GM06990 (cell line): Measurements from ENCODE around the gene VHLL.
"Not testable (repeated sequence)": the region's sequence is repeated elsewhere in the genome, so short reads cannot be mapped to it uniquely, and the experiment has no call there.

Experiments used
- DNase-seq: peaks from one replicate; pipeline ENCODE4 v3.0.0-alpha.2; 2011; ENCODE audit not compliant: insufficient read length; ENCODE audit errors: extremely low read depth
- H3K27me3 ChIP-seq: replicated peaks from 2 replicates; pipeline ENCODE4 v1.6.0; 2011; ENCODE audit warnings: low read length; ENCODE audit not compliant: control insufficient read depth, insufficient read depth
- H3K36me3 ChIP-seq: 2 replicates; pipeline ENCODE4 v1.5.1; 2011; ENCODE audit warnings: low read length; ENCODE audit not compliant: control insufficient read depth, insufficient read depth
- H3K4me3 ChIP-seq: replicated peaks from 2 replicates; pipeline ENCODE4 v1.5.1; 2011; ENCODE audit warnings: low read depth, mild to moderate bottlenecking, control low read depth, low read length
- CTCF ChIP-seq: IDR thresholded peaks from 2 replicates; pipeline ENCODE4 v1.5.1; 2011; ENCODE audit warnings: low read length, control low read depth, mild to moderate bottlenecking, inconsistent platforms; ENCODE audit not compliant: insufficient read depth, poor library complexity, severe bottlenecking

Gene VHLL

GRCh38 chr1:156298852-156299357 lies at the start of gene VHLL:
VHLL (minus strand) TSS chr1:156299307; CDS start chr1:156299189, 118 bp downstream.
- Histone ChIP-seq H3K27me3 (no peaks in the 10 kb centered on the region), H3K4me3 (no peak within 1 kb of the TSS)

GRCh38 chr1:156347331-156347730 lies 48.2 kb upstream of the VHLL start:
- no peak for TF ChIP-seq CTCF
- Histone ChIP-seq H3K4me3 (no peak overlapping the region), H3K36me3 (no peaks in the 10 kb centered on the region), H3K27me3 (peaks cover 1% of the 10 kb centered on the region)
- DNase-seq: no peak

More at GRCh38 chr1:156298852-156299357, at the start of gene VHLL:
- DNase-seq: no peak
- H3K36me3 ChIP-seq: no peaks in the 10 kb centered on the region; the same call in 1 of the 2 replicates
- no peak for TF ChIP-seq CTCF

- H3K4me3 ChIP-seq: no peak overlapping the region
- TF ChIP-seq CTCF: no peak
- peaks cover 1% of the 10 kb centered on the region for H3K27me3 ChIP-seq
- DNase-seq: no peak
- no peaks in the 10 kb centered on the region for H3K36me3 ChIP-seq
Observed at GRCh38 chr1:156346636-156347035, 47.5 kb upstream of the VHLL start.

GRCh38 chr1:156346035-156346434 lies 46.9 kb upstream of the VHLL start:
- DNase-seq, H3K27me3 ChIP-seq, H3K4me3 ChIP-seq, H3K36me3 ChIP-seq: not testable (repeated sequence)

GRCh38 chr1:156344409-156344808 lies 45.3 kb upstream of the VHLL start:
- Histone ChIP-seq H3K27me3 (peaks cover 1% of the 10 kb centered on the region), H3K36me3 (no peaks in the 10 kb centered on the region), H3K4me3 (no peak overlapping the region)
- TF ChIP-seq CTCF: no peak
- DNase-seq: no peak

- peaks cover 1% of the 10 kb centered on the region; the same call in 1 of the 2 replicates for H3K27me3 ChIP-seq
- no peak for TF ChIP-seq CTCF
- no peaks in the 10 kb centered on the region for H3K36me3 ChIP-seq
- H3K4me3 ChIP-seq: no peak overlapping the region
- no peak for DNase-seq
Observed at GRCh38 chr1:156342166-156342955, 43.3 kb upstream of the VHLL start.
